HFF-Myc (cell line): ENCODE measurements around the gene LMAN2L.

Source experiments
- DNase-seq: peaks from one replicate; pipeline ENCODE4 v3.0.0-alpha.2; 2011; ENCODE audit warnings: low read depth; ENCODE audit errors: extremely low read depth
- H3K4me3 ChIP-seq: replicated peaks from 2 replicates; pipeline ENCODE4 v1.5.1; 2011; ENCODE audit warnings: low read depth, mild to moderate bottlenecking, control low read depth, low read length
- CTCF ChIP-seq: IDR thresholded peaks from 2 replicates; pipeline ENCODE4 v1.5.1; 2012; ENCODE audit warnings: mild to moderate bottlenecking, low read depth, low read length, control low read depth; ENCODE audit errors: missing control alignments

LMAN2L gene

GRCh38 chr2:96661324-96661723 lies 78.5 kb downstream of the LMAN2L start:
- DNase-seq: no peak
- H3K4me3 ChIP-seq: no peak overlapping the region
- TF ChIP-seq CTCF: no peak

GRCh38 chr2:96656540-96656939 lies 83.3 kb downstream of the LMAN2L start:
- TF ChIP-seq CTCF: no peak
- H3K4me3 ChIP-seq: no peak overlapping the region
- DNase-seq: no peak
